Inflammatory macrophage (primary cell): Measurements from ENCODE around the gene ATF7IP.
"Not testable (repeated sequence)": the region's sequence is repeated elsewhere in the genome, so short reads cannot be mapped to it uniquely, and the experiment has no call there.

Experiments
- DNase-seq, 2 donors: peaks; one replicate each; pipeline ENCODE4 v3.0.0-alpha.2; 2020 to 2022

Gene ATF7IP

DNA sequence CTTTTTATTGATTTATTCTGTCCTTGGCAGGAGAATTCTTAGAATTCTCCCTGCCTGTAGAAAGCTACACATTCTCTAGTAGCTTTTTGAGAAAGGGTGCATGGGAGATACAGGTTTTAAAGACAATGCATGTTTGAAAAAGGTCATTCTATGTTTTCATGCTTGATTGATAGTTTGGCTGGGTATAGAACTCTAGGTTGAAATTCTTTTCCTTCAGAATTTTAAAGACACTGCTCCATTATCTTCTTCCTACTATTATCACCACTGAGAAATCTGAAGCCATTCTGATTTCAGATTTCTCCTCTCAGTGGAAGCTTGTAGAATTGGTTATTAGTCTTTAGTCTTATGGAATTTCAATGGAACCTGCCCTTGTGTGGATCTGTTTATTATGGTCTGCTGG is 14.0 kb downstream of the ATF7IP start:
- DNase-seq = no peak

DNA sequence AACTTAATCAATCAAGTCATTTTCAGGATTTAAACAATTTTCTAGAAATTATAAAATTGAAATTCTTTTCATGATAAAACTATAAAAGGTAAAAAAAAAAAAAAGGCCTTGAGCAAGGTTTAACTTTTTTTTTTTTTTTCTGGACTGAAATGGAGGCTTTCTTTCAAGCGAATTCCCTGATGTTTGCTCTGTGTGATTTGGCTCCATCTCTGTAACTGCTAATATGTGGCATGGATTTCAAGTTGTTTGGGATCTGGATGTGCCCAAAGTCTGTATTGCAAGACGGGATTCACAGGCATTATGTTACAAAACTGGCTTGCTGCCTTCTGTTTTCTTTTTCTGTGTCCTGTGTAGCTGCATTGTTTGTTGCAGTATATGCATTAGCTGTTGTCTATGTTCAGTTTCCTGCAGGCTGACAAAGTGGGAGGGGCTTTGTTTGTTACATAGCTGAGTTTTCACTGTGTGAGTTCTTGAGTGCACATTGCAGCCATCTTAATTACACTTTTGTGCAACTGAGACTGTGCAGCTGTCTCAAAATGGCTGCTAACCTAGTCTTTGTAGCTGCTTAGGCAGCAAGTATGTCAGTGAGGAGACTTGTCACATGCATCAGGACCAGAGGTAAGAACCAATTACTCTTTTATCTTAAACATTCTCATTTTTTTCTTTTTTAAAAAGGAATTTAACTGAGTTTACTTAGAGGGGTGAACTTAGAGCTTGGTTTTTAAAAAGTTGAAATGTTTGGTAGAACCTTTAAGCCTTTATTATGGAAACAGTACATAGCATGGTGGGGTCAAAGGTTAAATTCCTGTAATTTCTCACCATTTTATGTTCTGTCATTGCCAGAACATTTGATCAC is 19.5 kb downstream of the ATF7IP start:
- DNase-seq = peak; percentile 91 to 93

DNA sequence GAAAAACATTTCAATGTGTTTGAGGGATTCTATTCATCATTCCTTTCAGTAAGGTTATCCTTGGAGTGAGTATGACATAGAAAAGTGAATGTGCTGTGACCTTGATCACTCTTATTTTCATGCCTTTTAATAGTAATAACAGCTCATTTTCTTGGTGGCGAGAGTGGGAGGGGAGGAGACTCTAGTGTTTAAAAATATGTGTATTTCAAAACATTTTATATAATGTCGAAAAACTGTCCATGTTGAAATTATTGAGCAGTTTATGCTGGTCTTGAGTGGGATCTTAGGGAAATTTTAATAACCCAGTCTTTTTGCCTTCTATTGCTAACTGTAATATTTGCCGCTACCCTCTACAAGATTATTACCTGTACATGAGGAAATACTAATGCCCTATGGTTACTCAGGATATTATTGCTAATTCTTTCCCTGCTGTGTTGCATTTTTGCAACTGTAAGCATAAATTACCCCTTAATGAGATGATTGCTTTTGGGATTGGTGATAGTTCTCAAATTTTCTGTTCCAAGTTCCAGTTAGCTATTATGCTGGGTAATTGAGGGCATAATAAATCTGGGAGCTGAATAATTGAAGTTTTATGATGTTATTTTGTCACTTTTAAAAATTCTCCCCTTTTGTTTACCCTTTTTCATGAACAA is 21.9 kb downstream of the ATF7IP start:
- peak; percentile 11 to 57 for DNase-seq

DNA sequence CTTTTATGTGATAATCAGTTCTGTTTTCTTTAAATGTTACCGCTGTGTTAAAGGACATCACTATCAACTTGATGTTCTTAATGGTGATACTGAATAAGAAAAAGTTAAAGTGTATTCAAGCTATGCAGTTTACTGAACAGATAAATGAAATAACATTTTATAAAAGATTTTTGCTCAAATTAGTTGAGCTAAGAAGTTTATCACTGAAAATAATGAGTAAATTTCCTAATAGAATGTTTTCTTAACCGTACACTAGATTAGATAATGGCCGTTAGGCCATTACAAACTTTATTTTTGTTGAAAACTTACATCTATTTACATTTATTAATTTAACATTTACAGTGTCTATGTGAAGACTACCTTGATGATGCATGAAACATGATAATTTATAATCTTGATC is 25.0 kb downstream of the ATF7IP start:
- no peak for DNase-seq

DNA sequence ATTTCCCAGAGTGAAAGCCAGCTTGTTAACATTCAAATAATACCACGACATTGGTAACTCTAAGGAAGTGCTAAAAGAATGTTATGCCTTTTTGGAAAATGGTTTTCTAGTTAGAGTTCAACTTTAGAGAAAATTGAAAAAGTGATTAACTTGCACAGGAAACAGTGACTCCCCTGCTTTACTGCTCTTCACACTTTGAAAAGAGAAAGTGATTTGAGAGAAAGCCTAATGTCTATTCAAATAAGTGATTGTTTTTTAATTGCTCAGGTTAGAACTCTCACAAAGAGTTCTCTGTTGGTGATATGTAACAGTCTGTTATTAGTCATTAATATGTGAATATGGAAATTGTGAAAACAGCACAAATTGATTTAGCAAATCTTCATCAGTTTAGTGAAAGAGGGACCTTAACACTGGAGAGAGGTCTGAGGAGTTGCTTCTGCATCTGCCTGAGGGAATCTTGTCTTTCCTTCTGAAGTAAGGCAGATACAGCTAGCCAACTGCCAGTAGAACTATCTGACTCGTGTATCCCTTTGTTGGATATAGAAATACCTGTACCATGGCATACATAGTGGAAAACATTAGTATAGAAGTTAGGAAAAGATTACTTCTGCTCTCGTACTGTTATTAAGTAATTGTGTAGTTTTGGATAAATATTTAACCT is 25.5 kb downstream of the ATF7IP start:
- DNase-seq = no peak

DNA sequence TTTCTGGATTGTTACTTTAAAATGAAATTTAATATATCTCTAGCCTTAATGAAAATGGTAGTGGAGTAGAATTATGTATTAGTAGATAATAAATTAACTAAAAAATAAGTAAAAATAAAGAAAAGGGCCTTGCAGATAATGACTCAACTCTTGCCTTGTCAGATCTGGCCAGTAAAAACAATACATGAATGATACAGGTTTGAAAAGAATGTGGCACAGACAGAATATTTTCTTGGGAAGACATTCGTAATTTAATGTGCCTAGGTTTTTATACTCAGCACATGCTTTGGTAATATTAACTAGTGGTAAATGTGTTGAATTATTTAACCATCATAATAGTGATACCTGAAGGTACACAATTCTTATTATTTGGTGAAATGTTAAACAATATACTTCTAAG is 28.3 kb downstream of the ATF7IP start:
- no peak for DNase-seq

DNA sequence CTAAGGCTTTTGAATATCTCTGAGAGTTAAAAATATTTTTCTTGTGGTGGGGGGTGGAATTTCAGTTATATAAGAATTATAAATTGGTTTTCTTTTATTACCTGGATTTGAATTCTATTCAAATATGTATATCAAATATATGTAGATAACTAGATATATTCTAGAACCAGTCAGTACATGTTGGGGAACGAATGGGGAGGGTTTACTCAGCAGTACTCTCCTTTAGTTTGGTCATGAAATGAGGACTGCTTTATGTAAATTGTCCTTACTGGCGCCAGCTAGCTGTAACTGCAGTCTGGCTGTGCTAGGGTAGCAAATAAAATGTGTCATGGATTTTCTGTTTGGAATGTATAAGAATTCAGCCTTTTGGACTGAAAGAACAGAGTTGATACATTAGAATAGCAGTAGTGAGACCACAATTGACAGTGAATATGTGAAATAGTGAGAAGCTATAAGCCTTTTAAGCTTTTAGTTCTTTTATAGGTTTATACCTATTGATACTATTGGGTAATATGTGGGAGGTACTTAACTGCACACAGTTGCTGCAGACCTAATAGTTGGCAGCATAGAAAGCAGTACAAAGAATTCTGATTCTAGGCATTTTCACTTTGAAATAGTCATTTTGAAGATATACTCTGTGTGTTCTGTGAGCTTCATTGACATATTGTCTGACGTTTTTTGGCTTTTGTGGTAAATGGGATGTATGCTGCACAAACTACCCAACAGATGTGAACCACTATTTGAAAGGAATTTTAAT is 29.0 kb downstream of the ATF7IP start:
- peak; percentile 60 to 67 for DNase-seq

DNA sequence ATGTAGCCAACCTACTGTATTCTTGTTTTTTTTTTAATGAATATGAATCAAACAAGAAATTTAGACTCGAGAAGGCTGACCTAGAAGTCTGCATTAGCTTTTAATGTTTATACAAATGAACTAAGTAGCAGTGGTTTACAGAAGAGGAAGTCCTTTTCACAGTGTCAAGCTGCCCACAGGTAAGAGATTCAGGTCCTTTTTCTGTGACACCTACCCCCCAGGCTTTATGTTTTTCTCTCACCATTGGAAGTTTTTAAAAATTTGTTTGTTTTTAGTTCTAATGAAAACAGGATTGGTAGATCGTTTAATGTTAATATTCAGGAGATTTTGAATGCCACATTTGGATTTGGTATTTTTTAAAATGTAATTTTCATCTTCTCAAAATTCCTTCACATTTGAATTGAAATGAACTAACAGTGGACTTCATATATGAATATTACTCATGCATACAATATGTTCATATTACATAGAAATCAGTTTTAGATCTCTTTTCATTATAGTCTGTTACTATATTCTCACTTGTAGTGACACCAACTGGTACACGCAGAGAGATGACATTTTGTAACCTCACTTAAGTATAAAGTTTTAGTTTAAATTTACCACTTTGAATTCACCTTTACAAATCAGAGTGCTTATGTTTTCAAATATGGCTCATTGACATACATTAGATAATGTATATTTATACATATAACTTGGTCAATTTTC is 29.7 kb downstream of the ATF7IP start:
- no peak for DNase-seq

DNA sequence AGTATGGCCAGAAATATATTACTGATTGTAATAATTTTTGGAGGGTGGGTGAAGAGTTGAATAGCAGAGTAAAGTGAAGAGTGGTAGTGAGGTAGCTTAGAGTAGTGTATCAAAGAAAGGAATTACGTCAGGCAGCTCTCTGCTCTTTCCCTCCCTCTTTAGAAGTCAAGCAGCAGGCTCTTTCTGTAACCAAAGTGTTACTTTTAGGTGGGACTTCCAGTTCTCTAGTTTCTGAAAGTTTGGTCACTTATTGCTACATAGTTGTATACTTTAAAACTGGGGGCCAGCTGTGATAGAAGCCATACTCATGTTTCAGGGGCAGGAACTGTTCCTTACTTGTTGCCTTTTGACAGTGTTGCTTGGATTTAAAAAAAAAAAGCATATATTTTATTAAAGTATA is 30.6 kb downstream of the ATF7IP start:
- no peak for DNase-seq

DNA sequence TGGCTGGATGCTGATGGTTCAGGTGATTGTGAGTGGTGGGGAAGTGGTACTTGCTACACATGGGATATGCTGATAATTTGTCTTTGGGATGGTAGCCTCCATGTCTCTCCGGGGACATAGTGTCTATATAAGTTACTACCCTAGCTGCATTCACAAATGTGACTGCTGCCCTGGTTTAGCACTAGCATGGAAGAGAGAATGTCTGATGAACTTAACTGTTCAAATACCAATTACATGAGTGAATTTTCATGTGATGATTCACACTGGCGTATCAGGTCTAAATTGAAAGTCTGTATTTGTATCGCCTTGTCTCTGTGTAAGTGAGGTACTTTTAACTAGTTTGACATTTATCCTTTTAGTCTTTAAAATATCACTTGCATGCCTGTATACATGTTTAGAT is 34.4 kb downstream of the ATF7IP start:
- DNase-seq = no peak

DNA sequence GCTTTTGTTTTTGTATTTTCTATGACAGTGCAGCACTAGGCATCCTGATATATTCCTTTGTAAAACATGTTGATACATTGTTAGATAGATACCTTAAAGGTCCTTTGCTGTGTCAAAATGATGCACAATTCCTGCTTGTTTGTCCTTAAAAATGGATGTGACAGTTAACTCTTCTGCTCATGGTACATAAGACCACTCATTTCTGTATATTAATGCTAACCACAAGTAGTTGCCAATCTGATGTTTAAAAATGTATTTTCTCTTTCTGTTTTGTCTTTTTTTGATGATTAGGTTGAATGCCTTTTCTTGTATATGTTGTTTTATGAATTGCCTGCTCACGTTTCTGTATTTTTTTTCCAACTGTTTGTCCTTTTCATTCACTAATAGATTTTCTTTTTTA is 35.1 kb downstream of the ATF7IP start:
- no peak for DNase-seq

DNA sequence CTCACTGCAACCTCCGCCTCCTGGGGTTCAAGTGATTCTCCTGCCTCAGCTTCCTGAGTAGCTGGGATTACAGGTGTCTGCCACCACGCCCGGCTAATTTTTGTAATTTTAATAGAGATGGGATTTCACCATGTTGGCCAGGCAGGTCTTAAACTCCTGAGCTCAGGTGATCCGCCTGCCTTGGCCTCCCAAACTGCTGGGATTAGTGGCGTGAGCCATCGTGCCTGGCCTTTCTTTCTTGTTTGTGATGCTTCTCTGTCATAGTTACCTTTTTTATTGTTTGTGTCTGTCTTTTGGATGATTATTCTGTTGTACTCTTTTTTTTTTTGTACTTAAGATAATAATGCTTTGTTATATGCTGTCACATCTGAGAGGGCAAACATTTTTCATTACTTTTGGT is 35.8 kb downstream of the ATF7IP start:
- not testable (repeated sequence) for DNase-seq

DNA sequence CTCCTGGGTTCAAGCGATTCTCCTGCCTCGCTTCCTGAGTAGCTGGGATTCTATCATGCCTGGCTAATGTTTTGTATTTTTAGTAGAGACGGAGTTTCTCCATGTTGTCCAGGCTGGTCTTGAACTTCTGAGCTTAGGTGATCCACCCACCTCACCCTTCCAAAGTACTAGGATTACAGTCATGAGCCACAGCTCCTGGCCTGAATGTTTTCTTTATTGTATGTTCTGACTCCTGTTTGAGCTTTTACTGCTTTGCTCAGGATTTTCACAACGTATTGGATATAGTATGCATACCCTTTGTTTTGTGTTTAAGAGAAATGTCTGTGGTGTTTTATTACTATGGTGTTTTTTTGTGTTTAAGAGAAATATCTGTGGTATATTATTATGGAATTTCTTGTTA is 37.2 kb downstream of the ATF7IP start:
- no peak for DNase-seq

DNA sequence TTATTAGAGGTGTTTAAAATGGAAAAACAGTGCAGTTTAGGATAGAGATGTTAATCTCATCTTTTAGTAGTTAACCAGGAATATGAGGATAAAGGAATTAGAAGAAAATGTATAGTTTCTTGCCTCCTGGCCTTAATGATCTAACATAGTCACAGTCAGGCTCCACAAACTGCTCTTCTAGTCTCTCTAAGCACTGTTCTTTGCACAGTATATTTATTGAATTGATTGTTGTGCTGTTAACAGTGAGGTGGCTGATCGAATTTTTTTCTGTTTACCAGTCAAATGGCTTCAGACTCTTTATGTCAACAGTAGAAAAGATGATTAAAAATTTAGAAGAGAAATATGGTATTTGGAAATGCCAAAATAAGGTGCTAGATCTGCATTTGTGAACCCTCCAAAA is 37.8 kb downstream of the ATF7IP start:
- DNase-seq = no peak

DNA sequence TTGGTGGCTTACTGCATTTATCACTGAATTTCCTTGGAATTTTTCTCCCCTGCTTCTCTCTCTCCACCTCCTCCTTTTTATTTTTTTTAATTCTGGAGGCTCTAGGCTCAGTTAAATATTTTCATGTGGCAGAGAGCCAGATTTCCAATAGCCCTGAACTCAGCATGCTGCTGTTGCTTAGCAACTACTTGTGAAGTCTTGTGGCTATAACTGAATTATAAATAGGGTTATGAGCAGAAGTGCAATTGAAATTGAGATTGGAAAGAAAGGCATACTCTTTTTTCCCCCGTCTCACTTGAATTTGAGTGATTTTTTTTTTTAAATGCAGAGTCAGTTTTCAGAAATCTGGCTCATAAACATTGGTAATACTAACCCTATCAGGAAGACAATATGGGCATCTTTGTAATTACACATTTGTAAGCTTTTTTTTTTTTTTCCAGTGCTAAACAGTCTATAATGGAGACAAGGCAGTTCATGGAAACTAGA is 38.3 kb downstream of the ATF7IP start:
- no peak for DNase-seq

DNA sequence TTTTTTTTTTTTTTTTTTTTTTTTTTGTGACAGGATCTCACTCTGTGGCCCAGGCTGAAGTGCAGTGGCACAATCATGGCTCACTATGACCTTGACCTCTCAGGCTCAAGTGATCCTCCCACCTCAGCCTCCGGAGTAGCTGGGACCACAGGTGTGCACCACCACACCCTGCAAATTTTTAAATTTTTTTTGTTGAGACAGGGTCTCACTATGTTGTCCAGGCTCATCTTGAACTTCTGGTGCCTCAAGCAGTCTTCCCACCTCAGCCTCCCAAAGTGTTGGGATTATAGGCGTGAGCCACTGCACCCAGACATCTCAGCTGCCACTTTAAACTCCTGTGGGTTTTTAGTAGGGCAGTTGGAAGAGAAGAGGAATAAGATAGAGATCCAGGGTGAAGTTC is 39.9 kb downstream of the ATF7IP start:
- DNase-seq = not testable (repeated sequence)

DNA sequence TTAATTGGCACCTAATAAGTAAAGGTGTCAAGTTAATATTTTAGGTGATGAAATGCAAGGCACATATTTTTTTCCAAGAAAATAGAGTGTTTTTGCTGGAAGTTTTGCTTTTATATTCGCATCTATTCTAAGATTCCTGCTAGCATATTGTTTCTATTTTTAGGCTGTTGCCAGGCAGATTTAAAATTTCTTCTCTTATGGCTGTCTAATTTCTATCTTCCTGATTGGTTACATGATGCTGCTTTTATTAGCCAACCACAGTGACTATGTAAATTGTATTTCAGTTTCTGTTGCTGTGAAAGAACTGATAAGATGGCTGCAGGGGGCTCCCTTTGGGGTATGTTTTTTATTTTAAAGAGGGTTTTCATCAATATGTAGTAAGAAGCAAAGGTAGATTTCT is 42.7 kb downstream of the ATF7IP start:
- peak in 1 of 2 donors; percentile 40 for DNase-seq

DNA sequence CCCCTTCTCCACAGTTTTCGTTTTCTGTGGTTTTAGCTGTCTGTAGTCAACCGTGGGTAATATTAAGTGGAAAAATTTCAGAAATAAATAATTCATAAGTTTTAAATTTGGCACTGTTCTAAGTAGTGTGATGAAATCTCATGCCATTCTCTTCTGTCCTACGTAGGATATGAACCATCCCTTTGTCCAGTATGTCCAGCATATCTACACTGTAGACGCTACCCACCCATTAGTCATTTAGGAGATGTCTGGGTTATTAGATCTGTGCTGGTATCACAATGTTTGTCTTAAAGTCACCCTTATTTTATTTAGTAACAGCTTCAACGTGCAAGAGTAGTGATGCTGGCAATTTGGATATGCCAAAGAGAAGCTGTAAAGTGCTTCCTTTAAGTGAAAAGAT is 44.7 kb downstream of the ATF7IP start:
- no peak for DNase-seq

DNA sequence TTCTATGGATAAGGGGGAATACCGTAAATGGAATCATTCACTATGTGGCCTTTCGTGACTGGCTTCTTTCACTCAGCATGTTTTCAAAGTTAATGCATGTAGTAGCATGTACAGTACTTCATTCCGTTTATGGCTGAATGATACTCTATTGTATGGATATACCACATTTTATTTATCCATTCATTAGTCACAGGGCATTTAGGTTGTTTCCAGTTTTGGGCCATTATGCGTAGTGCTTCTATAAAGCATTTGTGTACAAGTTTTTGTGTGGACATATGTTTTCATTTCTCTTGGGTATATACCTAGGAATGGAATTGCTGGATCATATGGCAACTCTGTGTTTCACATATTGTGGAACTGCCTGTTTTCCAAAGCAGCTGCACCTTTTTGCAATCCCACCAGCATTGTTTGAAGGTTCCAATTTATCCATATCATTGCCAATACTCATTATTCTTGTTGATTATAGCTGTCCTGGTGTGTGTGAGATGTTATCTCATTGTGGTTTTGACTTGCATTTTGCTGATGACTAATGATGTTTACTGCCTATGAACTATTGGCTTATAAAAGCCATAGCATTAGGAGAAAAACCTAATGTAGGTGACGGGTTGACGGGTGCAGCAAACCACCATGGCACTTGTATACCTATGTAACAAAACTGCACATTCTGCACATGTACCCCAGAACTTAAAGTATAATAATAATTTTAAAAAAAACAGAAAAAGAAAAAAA is 45.5 kb downstream of the ATF7IP start:
- no peak for DNase-seq

DNA sequence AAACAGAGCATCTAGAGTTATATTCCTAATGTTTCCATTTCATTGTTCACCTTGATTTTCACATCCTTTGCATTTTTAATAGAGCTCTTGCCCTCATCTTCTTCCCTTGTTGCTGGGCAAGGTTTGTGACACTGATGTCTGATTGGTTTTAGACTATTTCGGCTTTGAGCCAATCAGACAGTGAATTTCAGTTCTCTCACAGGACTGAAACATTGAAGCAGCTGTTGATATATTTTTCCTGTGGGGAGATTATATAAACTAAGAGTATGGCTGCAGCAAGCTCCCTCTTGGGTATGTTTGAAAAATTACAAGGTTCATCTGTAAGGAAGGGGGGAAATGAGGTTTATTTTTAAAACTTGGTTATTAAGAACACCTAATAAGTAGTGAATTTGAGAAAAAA is 51.2 kb downstream of the ATF7IP start:
- DNase-seq = peak; percentile 21 to 29

DNA sequence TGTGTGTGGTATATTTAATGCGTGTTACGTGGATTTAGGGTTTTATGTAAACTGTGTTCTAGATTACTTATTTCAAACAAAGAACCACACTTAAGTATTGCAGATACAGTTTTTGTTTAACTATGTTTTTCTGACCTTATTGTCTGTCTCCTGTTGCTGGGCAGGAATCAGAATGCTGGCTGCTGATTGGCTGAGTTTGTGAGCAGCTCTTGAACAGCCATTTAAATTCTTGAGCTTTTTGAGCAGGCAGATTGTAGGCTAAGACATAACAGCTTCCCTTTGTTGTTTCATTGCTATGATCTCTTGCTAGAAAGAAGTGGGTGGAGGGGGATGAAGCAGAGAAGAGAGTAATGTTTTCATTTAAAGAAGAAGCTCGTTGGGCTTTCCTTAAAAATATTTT is 52.2 kb downstream of the ATF7IP start:
- peak; percentile 78 to 84 for DNase-seq
